MM.1S (cell line): ENCODE results near the gene FBXO48.

Source experiments
- CTCF ChIP-seq: fragments of 300-600 bp; sonication (generic); IDR thresholded peaks from 2 replicates; pipeline ENCODE4 v1.5.1; 2016; ENCODE audit warnings: antibody characterized with exemption, low read length, mixed read lengths
- EZH2 ChIP-seq: fragments of 300-600 bp; sonication (generic); optimal IDR thresholded peaks from 2 replicates; pipeline ENCODE3; 2017; ENCODE audit warnings: low read depth, mild to moderate bottlenecking, antibody characterized with exemption, low read length, mixed read lengths
- EZH2phosphoT487 ChIP-seq: fragments of 300-600 bp; sonication (generic); IDR thresholded peaks from 2 replicates; pipeline ENCODE4 v1.6.1; 2018; ENCODE audit warnings: antibody characterized with exemption, low read length

- TF ChIP-seq CTCF = no peak
- TF ChIP-seq EZH2phosphoT487 = no peak
- TF ChIP-seq EZH2 = no peak
Measured at GRCh38 chr2:68453761-68454360, 13.2 kb downstream of the FBXO48 start.
